LHCN-M2 (cell line): ENCODE measurements around the gene CDKN2C. TPM values are rescaled to one million over a fixed set of nuclear protein-coding genes. Genes with fewer than 3 reads are reported as not detected.

Experiments
- DNase-seq: peaks from one replicate; pipeline ENCODE4 v3.0.0-alpha.2; 2012; ENCODE audit warnings: low read depth
- total RNA-seq: library from RNA; depleted of rRNA; stranded (reverse); fragments of >200 nt; gene quantifications from 2 replicates; pipeline ENCODE4 v1.2.3, GENCODE V29; 2014

The CDKN2C gene
- total RNA-seq, 1 experiment from 2014 or later: 85.2 TPM

GRCh38 chr1:50964863-50965262 is 5.2 kb upstream of the CDKN2C start:
- no peak for DNase-seq

DNA sequence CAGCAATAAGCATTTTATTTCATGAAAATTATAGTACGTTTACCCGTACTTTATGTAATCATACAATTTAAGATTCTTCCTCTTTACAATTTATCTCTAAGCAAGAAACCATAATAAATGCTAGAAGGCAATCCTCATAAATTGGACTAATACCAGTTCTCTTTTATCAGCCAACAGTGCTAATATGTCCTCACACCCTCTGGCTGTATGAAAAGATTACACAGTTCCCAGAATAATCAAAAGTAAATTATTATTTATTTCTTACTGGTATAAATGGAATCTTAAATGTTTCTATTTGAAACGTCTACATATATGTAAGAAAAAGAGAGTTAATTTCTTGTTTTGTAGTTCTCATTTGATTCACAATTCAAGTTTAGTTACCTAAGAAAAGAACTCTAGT is 3.1 kb upstream of the CDKN2C start:
- DNase-seq: peak; percentile 9

- DNase-seq: peak; percentile 61
These were observed 2.5 kb upstream of the CDKN2C start for GRCh38 chr1:50967416-50968157.

DNA sequence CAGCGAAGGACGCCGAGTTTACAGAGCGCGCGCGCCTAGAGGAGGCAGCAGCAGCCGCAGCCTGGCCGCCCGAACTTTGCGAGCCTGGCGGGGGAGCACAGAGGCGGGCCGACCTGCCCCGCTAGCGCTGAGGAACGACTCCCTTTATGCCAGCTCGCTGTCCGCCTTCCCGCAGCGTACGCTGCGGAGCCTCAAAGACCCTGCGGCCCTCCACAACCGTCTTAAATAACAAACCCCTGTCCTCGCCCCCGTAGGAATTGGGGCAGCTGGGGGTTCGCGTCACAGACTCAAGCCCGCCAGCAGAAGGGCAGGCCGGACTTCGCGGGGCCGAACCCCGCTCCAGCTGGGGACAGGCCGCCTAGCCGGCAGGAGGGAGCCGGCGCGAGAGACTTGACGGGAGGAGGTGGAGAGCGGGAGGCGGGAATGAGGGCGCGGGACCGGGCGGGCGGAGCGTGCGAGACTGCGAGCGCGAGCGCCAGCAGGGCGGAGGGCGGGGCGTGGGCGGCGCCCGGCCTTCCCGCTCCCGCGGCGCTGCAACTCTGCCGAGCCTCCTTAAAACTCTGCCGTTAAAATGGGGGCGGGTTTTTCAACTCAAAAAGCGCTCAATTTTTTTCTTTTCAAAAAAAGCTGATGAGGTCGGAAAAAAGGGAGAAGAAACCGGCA is 1.8 kb upstream of the CDKN2C start:
- peak; percentile 92 for DNase-seq

DNA sequence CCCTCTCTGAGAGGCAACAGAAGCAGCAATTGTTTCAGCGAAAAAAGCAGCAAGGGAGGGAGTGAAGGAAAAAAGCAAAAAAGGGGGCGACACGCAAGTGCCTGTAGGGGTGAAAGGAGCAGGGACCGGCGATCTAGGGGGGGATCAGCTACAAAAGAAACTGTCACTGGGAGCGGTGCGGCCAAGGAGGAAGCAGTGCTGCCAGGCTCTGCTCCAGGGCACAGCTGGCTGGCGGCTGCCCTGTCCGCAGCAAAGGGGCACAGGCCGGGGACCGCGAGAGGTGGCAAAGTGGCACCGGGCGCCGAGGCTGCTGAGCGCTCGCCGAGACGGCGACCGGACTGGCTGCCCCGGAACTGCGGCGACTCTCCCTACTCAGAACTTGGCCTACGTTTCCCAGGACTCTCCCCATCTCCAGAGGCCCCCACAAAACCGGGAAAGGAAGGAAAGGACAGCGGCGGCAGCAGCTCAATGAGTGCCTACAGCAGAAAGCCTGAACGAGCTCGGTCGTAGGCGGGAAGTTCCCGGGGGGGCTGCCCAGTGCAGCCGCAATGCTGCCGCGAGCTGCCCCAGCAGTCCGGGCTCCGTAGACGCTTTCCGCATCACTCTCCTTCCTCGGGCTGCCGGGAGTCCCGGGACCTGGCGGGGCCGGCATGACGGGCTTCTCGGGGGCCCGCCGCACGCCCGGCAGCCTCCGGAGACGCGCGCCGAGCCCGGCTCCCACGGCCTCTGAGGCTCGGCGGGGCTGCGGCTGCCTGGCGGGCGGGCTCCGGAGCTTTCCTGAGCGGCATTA is 1.0 kb upstream of the CDKN2C start:
- DNase-seq: no peak

DNA sequence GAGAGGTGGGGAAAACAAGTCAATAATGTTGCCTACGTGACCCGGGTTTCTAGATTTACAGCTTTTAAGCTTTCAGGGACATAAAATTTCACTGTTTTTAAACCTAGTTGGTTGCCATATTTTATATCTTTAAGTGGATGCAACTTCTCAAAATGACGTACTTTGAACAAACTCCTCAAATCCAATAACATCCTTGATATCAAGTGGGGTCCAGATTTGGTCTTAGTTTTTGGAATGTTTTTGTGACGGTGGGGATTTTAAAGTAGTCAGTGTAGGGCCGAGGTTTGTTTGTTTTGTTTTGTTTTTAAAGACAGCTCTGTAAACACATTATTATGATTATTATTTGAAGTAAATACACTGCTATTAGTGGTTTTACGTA is 453 bp downstream of the CDKN2C start:
- peak; percentile 40 for DNase-seq

DNA sequence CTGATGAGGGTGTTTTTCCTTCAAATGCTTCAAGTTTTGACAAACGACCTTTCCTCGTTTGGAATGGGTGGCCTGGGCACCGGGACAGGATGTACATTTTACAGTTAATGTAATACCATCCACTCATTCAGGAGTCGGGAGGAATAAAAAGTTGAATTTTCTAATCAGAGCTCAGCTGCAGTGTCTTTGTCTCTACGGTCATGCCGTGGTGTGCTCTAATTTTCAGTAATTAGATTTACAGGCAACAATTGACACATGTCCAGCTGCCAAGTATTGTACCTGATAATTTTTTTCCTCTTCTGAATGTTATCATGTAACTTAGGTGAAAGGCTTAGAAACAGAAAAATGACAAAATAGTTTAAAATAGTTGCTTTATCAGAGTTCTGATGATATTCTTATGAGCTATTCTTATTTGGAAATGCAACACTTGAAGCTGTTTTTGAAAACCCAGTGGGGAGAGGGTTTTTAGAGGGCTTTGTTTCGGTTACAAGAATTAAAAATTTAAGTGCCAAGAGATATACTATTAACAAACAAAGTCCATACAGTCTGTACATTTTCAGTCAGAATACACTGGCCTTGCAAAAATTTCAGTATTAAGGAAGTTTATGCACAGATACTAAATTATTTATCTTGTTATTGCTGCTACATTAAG is 1.0 kb downstream of the CDKN2C start:
- DNase-seq: peak; percentile 32

DNA sequence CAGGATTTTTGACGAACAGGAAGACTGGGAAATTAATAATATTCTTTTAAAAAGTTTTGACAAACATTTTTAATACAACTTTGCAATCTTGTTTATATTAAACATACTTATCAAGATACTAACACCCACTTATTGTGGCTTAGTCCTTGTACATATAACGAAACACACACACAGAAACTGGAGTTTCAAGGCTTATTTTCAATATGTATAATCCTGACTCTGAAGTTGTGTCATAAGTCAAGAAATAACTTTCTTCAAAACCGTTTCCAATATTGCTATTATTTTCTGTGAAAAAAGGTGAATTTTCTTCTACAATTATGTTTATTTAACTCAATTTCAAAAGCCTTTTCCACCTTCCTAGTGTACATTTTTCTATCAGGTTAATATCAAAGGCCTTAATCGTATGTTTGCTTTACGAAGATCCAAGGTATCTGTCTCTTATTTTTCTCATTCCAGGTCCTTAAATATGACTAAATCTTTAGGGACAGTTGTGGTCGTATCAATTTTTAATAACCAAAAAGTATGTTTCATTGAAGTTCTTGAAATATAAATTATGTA is 1.8 kb downstream of the CDKN2C start:
- DNase-seq: peak; percentile 21

DNA sequence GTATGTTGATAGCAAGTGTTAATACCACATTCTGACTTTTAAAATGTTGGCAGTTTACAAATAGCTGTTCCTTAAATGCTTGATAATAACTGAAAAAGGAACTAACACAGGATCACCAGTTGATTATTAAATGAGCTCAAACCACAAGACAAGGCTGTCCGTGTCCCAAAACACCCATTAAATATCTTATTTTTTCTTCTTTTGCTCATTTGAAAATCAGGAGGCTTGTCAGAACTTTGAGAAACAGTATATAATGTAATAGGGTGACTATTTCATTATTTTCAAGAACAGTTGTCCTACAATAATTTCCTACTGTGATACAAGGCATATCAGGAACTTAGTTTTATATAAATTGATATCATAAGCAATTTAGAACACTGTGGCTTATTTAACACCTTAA is 2.7 kb downstream of the CDKN2C start:
- DNase-seq: peak; percentile 24

DNA sequence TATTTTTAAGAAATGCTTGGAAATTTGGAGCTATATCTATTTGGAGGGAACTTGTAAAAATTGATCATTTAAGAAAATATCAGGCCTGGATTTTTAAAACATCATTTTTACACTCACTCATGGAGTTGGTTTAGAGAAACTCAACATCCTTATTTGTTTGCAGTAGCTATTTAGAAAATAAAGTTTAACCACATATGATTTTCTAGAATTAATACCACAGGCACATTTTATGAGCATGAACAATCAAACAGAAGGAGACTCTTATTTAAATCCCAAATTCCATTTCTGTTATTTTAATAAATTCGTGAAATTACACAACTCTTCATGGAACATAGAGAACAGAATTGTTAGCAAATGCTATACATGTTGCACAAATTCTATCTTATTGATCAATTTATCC is 3.2 kb downstream of the CDKN2C start:
- peak; percentile 19 for DNase-seq

- DNase-seq: peak; percentile 45
These were observed 4.0 kb downstream of the CDKN2C start for GRCh38 chr1:50973875-50974617.

GRCh38 chr1:50974618-50974935 is 4.5 kb downstream of the CDKN2C start:
- peak; percentile 31 for DNase-seq

DNA sequence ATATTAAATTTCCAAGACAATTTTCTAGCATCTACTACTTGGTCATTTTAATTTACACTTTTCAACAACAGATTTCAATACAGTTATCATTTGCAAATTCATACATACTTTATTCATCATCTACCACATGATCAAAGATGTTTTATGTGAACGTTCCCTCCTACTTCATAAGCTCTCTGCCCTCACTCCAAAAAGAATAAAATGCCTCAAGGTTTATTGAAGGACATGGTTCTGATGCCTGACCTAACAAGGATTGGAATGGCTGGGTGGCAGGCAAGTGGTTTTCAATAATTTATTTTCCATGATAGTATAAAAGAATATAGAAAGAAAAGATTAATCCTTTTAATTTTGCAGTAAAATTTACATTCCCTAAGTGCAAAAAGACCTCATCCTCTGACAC is 5.4 kb downstream of the CDKN2C start:
- DNase-seq: peak; percentile 55

GRCh38 chr1:50976111-50976889 is 6.3 kb downstream of the CDKN2C start:
- peak; percentile 42 for DNase-seq

- peak; percentile 83 for DNase-seq
These were observed 7.0 kb downstream of the CDKN2C start for GRCh38 chr1:50976890-50977574.

GRCh38 chr1:50977575-50978143 is 7.6 kb downstream of the CDKN2C start:
- peak; percentile 71 for DNase-seq

GRCh38 chr1:50978144-50978851 is 8.3 kb downstream of the CDKN2C start:
- DNase-seq: peak; percentile 89
